Ovary (tissue), 9 donors: ENCODE data around the gene DERL2. TPM values are rescaled to one million over a fixed set of nuclear protein-coding genes. Genes with fewer than 3 reads are reported as not detected.

Source experiments
- DNase-seq, 5 donors: peaks; one replicate each; pipeline ENCODE4 v3.0.0-alpha.2; 2019 to 2020
- H3K27ac ChIP-seq, 2 donors: fragments of 200-600 bp; one replicate each; pipeline versions ENCODE4 v1.5.1 to v1.8.0; 2019 to 2022
- H3K27me3 ChIP-seq: fragments of 200-600 bp; one replicate; pipeline ENCODE4 v1.8.0; 2022
- H3K36me3 ChIP-seq: fragments of 200-600 bp; sonication (generic); one replicate; pipeline ENCODE4 v1.5.1; 2019
- H3K4me1 ChIP-seq: one replicate; pipeline ENCODE4 v1.8.1; 2013; ENCODE audit warnings: mild to moderate bottlenecking, moderate library complexity; ENCODE audit not compliant: insufficient read depth
- H3K4me3 ChIP-seq: fragments of 200-600 bp; sonication (generic); one replicate; pipeline ENCODE4 v1.5.1; 2017
- H3K9me3 ChIP-seq, 2 donors: fragments of 200-600 bp in 1 of 2; sonication (generic) in 1 of 2; one replicate each; pipeline versions ENCODE4 v1.5.1 to v1.8.1; 2013 to 2019; ENCODE audit warnings: mild to moderate bottlenecking in 1 of 2, moderate library complexity in 1 of 2
- CTCF ChIP-seq, 3 donors: fragments of 450-650 bp in 2 of 3; fragments of 200-600 bp in 1 of 3; IDR thresholded peaks; one replicate each; pipeline versions ENCODE4 v1.5.1 to v1.8.0; 2016 to 2022; ENCODE audit warnings: antibody characterized with exemption in 3 of 3, mild to moderate bottlenecking in 1 of 3
- EP300 ChIP-seq: sonication (generic); formaldehyde crosslinking; IDR thresholded peaks from one replicate; pipeline ENCODE4 v1.6.1; 2017; ENCODE audit warnings: antibody characterized with exemption
- POLR2A ChIP-seq: fragments of 450-650 bp; IDR thresholded peaks from one replicate; pipeline ENCODE4 v1.6.1; 2017; ENCODE audit warnings: antibody characterized with exemption, mild to moderate bottlenecking, moderate library complexity
- WGBS, 3 donors: extraction: QIAGEN DNeasy Blood & Tissue Kit in 1 of 3; methylation state at CpG; one replicate each; pipeline versions ENCODE4 v1.1.5 to v1.1.7; 2013 to 2017; 5-methylcytosine and 5-hydroxymethylcytosine counted together
- intact Hi-C, 4 donors: fragments of 100-400 bp; cut with DNase I; formaldehyde crosslinking; loops; one replicate each; pipeline versions ENCODE4 v1.11.0 to v1.15.1; 2022 to 2023
- polyA plus RNA-seq, 2 donors: library from polyadenylated mRNA; stranded (reverse); fragments of 200-250 nt in 1 of 2; fragments of 350-450 nt in 1 of 2; fragmentation: Illumina TruSeq in 1 of 2; extraction: RNeasy Lipid Tissue Mini Kit (QIAGEN cat#74804) in 1 of 2; gene quantifications; one replicate each; pipeline ENCODE4 v1.2.3, GENCODE V29; 2013 to 2014
- total RNA-seq, 7 donors: library from RNA; depleted of rRNA in 2 of 7; stranded (reverse); fragments of >200 nt in 2 of 7; fragmentation: NEBNext Ultra II Directional in 3 of 7; extraction: Animal tissue kit (Norgen Biotek cat#: 25700) in 3 of 7; gene quantifications; one replicate each; pipeline versions ENCODE4 v1.1.0 to v1.2.4, GENCODE V29; 2016 to 2023
- donor health status: DM: no; HTN: no; CAD: no; lungs with moderate emphysema.
- donor health status: DM: no; HTN: no; CAD: no.
- donor health status: Bipolar disorder and iron deficiency.
- donor health status: DM: yes; HTN: yes; CAD: no.
- donor health status: DM: no; HTN: no; CAD: no.
- donor health status: DM: yes; HTN: yes; CAD: no.

DERL2 gene
- total and polyA plus RNA-seq, 9 donors, result 15.1 to 68.6 (median 51.2) TPM

- TF ChIP-seq CTCF (IDR thresholded peaks at IDR 0.05) (no peak), POLR2A (no peak), EP300 (no peak)
- Histone ChIP-seq H3K4me1 (no peaks in the 10 kb centered on the region), H3K4me3 (no peak overlapping the region), H3K27ac (no peak overlapping the region), H3K36me3 (no peaks in the 10 kb centered on the region), H3K27me3 (no peaks in the 10 kb centered on the region), H3K9me3 (no peaks in the 10 kb centered on the region)
- DNase-seq, result no peak
- WGBS, 3 donors, result 86 to 89% (median 88%) methylated on average over 10 of the region's 10 CpGs
- intact Hi-C loops, result no loop called here
Observed at GRCh38 chr17:5464717-5465507, 21.1 kb downstream of the DERL2 start.

GRCh38 chr17:5446786-5447185, 39.2 kb downstream of the DERL2 start:
- WGBS, 3 donors, result 84 to 89% (median 88%) methylated on average over 8 of the region's 8 CpGs

GRCh38 chr17:5444209-5444608, 41.8 kb downstream of the DERL2 start:
- H3K4me3 ChIP-seq, result no peak overlapping the region
- no peak for DNase-seq
- H3K4me1 ChIP-seq, result peaks cover 2% of the 10 kb centered on the region
- no peaks in the 10 kb centered on the region for H3K9me3 ChIP-seq
- no peak overlapping the region for H3K27ac ChIP-seq
- intact Hi-C loops, result no loop called here
- TF ChIP-seq POLR2A (no peak), EP300 (no peak), CTCF (IDR thresholded peaks at IDR 0.05) (no peak)
- 91 to 93% (median 91%) methylated on average over 22 of the region's 22 CpGs for WGBS, 3 donors
- no peaks in the 10 kb centered on the region for H3K36me3 ChIP-seq
- H3K27me3 ChIP-seq, result no peaks in the 10 kb centered on the region

More at GRCh38 chr17:5446786-5447185, 39.2 kb downstream of the DERL2 start:
- Histone ChIP-seq H3K9me3 (no peaks in the 10 kb centered on the region), H3K4me1 (no peaks in the 10 kb centered on the region), H3K27ac (no peak overlapping the region), H3K27me3 (no peaks in the 10 kb centered on the region), H3K36me3 (no peaks in the 10 kb centered on the region), H3K4me3 (no peak overlapping the region)
- TF ChIP-seq POLR2A, result no peak
- TF ChIP-seq CTCF (IDR thresholded peaks at IDR 0.05), result no peak
- TF ChIP-seq EP300, result no peak
- intact Hi-C loops, result no loop called here
- DNase-seq, result no peak

- WGBS, 3 donors, result 95 to 98% (median 96%) methylated on average over 6 of the region's 6 CpGs
Observed at GRCh38 chr17:5443728-5444127, 42.2 kb downstream of the DERL2 start.

More at GRCh38 chr17:5443728-5444127, 42.2 kb downstream of the DERL2 start:
- H3K9me3 ChIP-seq, result no peaks in the 10 kb centered on the region
- H3K4me1 ChIP-seq, result peaks cover 2% of the 10 kb centered on the region
- H3K27me3 ChIP-seq, result no peaks in the 10 kb centered on the region
- H3K27ac ChIP-seq, result no peak overlapping the region
- TF ChIP-seq POLR2A (no peak), CTCF (IDR thresholded peaks at IDR 0.05) (no peak), EP300 (no peak)
- no peak for DNase-seq
- H3K4me3 ChIP-seq, result no peak overlapping the region
- H3K36me3 ChIP-seq, result no peaks in the 10 kb centered on the region
- intact Hi-C loops, result no loop called here
